ENCODE measurements around the gene BAIAP2L1. TPM values are rescaled to one million over a fixed set of nuclear protein-coding genes. Genes with fewer than 3 reads are reported as not detected.
"Not testable (repeated sequence)": the region's sequence is repeated elsewhere in the genome, so short reads cannot be mapped to it uniquely, and the experiment has no call there.

The BAIAP2L1 gene
- total and polyA plus RNA-seq, 7 donors, result 0.27 to 44.2 (median 3.0) TPM

DNA sequence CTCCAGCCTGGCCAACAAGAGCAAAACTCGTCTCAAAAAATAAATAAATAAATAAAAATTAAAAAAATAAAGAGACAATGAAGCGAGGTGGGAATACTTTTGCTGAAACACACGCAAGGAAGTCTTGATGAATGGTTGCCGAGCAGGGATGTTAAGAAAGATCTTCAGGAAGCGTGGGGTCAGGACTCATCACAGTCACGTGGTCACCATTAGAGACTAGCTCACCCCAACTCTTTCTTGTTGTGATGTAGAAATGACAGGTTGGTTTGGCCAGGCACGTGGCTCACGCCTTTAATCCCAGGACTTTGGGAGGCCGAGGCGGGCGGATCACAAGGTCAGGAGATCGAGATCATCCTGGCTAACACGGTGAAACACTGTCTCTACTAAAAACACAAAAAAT, 28.9 kb upstream of the BAIAP2L1 start:
- 89 to 90% methylated on average over 11 to 13 of the region's 13 CpGs for WGBS, 2 donors
- Histone ChIP-seq H3K36me3 (no peaks in the 10 kb centered on the region), H3K9me3 (no peaks in the 10 kb centered on the region), H3K27ac (no peak overlapping the region), H3K27me3 (no peaks in the 10 kb centered on the region), H3K4me3 (no peak overlapping the region), H3K4me1 (no peaks in the 10 kb centered on the region)
- intact Hi-C loops (cut with DNase I), result no loop called here
- no peak for DNase-seq
- TF ChIP-seq EP300 (IDR thresholded peaks at IDR 0.05) (no peak), POLR2AphosphoS5 (IDR thresholded peaks at IDR 0.05) (no peak), POLR2A (IDR thresholded peaks at IDR 0.05) (no peak)
- TF ChIP-seq, protein P1, sequence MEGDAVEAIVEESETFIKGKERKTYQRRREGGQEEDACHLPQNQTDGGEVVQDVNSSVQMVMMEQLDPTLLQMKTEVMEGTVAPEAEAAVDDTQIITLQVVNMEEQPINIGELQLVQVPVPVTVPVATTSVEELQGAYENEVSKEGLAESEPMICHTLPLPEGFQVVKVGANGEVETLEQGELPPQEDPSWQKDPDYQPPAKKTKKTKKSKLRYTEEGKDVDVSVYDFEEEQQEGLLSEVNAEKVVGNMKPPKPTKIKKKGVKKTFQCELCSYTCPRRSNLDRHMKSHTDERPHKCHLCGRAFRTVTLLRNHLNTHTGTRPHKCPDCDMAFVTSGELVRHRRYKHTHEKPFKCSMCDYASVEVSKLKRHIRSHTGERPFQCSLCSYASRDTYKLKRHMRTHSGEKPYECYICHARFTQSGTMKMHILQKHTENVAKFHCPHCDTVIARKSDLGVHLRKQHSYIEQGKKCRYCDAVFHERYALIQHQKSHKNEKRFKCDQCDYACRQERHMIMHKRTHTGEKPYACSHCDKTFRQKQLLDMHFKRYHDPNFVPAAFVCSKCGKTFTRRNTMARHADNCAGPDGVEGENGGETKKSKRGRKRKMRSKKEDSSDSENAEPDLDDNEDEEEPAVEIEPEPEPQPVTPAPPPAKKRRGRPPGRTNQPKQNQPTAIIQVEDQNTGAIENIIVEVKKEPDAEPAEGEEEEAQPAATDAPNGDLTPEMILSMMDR (IDR thresholded peaks at IDR 0.05), result no peak

DNA sequence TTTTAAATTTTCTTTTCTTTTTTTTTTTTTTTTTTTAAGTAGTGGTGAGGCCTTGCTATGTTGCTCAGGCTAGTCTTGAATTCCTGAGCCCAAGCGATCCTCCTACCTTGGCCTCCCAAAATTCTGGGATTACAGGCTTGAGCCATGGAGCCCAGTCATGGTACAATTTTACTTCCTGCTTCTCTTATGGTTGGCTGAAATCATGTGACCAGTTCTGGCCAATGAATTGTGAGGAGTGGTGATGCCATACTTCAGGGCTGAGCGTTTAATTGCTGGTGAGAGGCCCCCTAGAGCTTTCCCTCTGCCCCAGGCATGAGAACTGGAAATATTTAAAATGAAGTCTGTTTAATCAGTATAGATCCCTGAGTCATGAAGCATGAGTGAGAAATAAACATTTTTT, 22.2 kb upstream of the BAIAP2L1 start:
- intact Hi-C loops (cut with DNase I), result no loop called here
- Histone ChIP-seq H3K27me3 (peaks cover 0 to 27% (median 7%) of the 10 kb centered on the region in 3 donors), H3K4me1 (no peaks in the 10 kb centered on the region), H3K9me3 (no peaks in the 10 kb centered on the region), H3K27ac (no peak overlapping the region), H3K36me3 (no peaks in the 10 kb centered on the region), H3K4me3 (no peak overlapping the region)
- WGBS, 2 donors, result 85 to 95% methylated on average over 2 of the region's 2 CpGs
- TF ChIP-seq POLR2A (IDR thresholded peaks at IDR 0.05) (no peak), EP300 (IDR thresholded peaks at IDR 0.05) (no peak), POLR2AphosphoS5 (IDR thresholded peaks at IDR 0.05) (no peak)
- TF ChIP-seq, protein P1 (IDR thresholded peaks at IDR 0.05), result no peak
- no peak for DNase-seq

DNA sequence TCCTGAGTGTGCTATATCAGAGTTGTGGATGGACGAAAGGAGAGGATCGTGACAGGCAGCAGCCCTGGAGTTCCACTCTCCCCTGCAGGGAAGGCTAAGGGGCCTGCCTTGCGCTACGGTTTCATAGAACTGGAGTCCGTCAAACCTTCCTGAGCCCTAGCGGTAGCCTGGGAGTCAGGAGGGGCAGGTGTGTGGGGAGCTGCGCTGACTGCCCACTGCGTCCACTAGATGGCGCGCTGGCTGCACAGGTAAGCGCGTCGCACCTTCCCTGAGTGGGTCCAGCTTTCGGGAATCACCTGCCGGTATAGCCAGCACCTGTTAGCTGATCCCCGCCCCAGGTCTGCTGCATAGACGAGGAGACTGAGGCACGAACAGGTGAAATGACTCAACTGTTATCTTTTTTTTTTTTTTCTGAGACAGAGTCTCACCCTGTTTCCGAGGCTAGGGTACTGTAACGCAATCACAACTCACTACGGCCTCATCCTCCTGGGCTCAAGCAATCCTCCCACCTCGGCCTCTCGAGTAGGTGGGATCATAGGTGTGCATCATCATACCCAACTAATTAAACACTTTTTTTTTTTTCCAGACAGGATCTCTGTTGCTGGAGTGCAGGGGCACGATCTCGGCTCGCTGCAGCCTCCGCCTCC, 20.2 kb upstream of the BAIAP2L1 start:
- H3K27me3 ChIP-seq, result peaks cover 0 to 29% (median 7%) of the 10 kb centered on the region in 3 donors
- no peak overlapping the region for H3K27ac ChIP-seq
- intact Hi-C loops (cut with DNase I), result no loop called here

DNA sequence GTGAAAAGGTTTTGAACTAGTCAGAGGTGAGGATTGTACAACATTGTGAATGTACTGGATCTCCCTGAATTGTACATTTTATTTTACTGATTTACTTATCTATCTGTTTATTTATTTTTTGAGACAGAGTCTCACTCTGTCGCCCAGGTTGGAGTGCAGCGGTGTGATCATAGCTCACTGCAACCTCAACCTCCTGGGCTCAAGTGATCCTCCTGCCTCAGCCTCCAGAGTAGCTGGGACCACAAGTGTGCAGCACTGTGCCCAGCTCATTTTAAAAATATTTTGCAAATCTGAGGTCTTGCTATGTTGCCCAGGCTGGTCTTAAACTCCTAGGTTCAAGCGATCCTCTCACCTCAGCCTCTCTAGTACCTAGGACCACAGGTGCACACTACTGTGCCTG, 19.1 kb upstream of the BAIAP2L1 start:
- 90 to 92% methylated on average over 3 of the region's 3 CpGs for WGBS, 2 donors
- H3K36me3 ChIP-seq; H3K27ac ChIP-seq; DNase-seq; H3K9me3 ChIP-seq; intact Hi-C loops (cut with DNase I); H3K4me1 ChIP-seq; H3K4me3 ChIP-seq: not testable (repeated sequence)
- peaks cover 0 to 29% (median 7%) of the 10 kb centered on the region in 3 donors for H3K27me3 ChIP-seq

More for the DNA sequence above, 20.2 kb upstream of the BAIAP2L1 start:
- 25 to 32% methylated on average over 27 of the region's 27 CpGs for WGBS, 2 donors
- TF ChIP-seq POLR2A (IDR thresholded peaks at IDR 0.05), result no peak
- TF ChIP-seq, protein P1 (IDR thresholded peaks at IDR 0.05), result peak in 3 of 4 experiments; percentile 39 to 51 (median 49)
- no peak overlapping the region for H3K4me3 ChIP-seq
- no peak for DNase-seq
- no peaks in the 10 kb centered on the region for H3K4me1 ChIP-seq
- no peaks in the 10 kb centered on the region for H3K9me3 ChIP-seq
- H3K36me3 ChIP-seq, result no peaks in the 10 kb centered on the region

DNA sequence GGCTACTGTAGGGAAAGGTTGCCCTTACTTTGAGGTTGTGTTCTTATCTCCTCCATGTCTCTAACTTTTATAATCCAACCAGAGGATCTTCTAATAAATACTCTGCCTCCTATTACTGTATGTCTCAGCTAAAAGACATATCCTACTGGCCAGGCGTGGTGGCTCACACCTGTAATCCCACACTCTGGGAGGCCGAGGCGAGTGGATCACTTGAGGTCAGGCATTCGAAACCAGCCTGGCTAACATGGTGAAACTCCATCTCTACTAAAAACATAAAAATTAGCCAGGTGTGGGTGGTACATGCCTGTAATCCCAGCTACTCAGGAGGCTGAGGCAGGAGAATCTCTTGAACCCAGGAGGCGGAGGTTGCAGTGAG, 18.4 kb upstream of the BAIAP2L1 start:
- H3K27me3 ChIP-seq, result peaks cover 0 to 29% (median 7%) of the 10 kb centered on the region in 3 donors
- H3K9me3 ChIP-seq; DNase-seq; H3K36me3 ChIP-seq; intact Hi-C loops (cut with DNase I); H3K27ac ChIP-seq; H3K4me1 ChIP-seq; H3K4me3 ChIP-seq: not testable (repeated sequence)
- 87 to 92% methylated on average over 5 of the region's 5 CpGs for WGBS, 2 donors
